NCI-H2196 (cell line): Measurements from ENCODE around the gene KANSL1L.
A peak's percentile ranks its signal among the peaks of the same experiment; 100 is the strongest.
"Not testable (repeated sequence)": the region's sequence is repeated elsewhere in the genome, so short reads cannot be mapped to it uniquely, and the experiment has no call there.

ENCODE experiments used
- DNase-seq: peaks from one replicate; lab custom pipeline; 2025; ENCODE audit not compliant: unreplicated experiment; lab: John Stamatoyannopoulos, UW

KANSL1L gene

DNA sequence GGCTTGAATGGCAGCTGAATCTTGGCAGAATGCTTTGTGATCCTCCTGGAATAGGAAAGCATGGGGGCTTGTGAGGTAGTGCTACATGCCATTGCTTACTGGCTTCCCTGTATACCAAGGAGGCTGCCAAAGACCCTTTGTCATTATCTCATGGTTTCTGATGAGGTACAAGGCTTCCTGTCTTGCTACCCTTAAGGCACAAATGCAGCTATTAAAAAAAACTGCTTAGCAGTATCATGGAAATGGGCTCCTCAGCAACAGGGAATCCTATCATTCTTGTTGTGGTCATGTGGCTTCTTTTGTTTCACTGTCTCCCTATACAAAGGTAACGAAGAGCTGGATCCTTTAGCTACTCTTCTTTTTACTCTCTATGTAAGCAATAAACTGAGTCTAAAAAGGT is 6.6 kb upstream of the KANSL1L start:
- no peak for DNase-seq

DNA sequence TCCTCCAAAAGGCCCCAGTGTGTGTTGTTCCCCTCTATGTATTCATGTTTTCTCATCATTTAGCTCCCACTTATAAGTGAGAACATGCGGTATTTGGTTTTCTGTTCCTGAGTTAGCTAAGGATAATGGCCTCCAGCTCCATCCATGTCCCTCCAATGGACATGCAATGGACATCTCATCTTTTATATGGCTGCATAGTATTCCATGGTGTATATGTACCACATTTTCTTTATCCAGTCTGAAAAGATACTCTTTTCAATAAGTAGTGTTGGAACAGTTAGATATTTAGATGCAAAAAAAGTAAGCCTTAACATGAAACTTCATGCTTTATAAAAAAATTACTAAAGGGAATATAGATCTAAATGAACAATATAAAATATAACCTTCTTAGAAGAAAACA is 5.9 kb upstream of the KANSL1L start:
- not testable (repeated sequence) for DNase-seq

DNA sequence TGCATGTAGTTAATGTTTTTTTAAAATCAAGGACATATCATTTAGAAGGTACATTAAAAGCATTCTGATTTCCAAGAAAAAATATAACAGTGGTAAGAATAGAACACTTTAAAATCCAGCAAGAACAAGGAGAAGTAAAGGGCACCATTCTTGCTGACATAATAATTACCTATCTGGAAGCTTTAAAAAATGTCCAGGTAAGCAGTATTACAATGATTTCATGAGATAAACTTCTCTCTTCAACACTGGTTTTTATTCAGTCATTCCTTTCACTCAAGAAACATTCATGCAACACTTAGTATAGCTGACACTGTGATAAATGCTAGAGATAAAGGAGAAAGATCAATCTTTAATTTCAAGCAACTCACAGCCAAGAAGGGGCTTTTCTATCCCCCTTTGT is 2.9 kb upstream of the KANSL1L start:
- no peak for DNase-seq

DNA sequence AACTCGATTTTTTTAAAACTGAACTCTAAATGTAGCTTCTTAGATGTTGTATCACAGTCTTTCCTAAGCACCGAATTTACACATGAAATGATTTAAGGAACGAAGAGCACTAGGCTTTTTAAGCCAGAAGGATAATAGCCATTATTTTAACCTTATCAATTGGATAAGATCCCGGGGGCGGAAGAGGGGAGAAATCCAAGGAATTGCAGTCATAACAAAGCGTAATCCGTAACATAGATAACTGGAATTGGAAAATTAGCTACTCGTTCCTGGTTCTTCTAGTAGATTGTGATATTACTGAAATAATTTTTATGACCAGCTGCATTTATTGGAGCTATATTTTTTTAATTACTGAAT is 988 bp upstream of the KANSL1L start:
- no peak for DNase-seq

DNA sequence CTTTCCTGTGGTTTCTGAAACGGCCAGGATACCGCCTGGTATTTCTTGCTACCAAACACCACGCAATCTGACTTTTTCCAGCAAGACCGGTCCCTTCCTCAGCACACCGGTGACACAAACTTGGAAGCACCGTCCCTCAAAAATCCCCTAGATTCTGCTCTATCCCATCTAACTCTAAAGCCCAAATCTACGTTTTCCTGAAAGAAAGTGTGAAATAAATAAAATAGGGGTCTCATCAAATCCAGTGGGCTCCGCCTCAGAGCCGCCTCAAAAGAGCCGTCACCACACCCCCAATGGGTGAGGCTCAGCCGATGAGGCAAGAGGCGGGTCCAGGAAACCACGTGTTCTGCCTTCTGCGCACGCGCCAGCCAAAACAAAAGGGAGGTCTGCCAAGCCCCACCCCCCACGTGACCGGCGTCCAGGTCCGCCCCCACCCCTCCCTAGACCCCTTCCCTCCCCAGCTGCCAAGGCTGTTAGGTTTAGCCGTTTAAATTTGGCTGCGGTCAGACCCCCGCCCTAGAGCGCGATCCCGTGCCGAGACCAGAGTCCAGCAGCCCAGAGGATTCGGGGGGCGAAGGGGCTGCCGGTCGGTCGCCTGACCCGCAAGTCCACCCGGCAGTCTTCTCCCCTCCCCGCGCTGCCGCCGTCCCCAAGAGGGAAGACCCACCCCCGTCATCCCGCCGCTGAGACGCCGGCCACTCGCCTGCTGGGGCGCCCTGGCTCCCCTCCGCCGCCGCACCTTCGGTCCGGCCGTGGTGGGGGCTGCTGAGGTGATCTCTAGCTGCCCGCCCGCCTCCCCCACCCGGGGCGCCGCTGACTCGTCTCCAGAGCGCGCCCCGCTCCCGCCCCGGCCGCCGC is 534 bp downstream of the KANSL1L start:
- peak; percentile 91 for DNase-seq

DNA sequence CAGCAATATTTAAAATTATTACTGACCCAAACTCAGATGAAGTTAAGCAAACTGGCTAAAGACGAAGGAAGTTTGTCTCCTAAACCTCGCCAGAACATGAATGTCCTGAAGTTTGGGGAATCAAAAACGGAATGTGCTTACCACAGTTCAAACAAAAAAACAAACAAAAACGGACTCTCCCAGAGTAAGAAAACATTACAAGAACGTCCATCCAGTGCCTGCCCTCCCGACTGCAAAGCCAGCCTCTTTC is 1.1 kb downstream of the KANSL1L start:
- no peak for DNase-seq

DNA sequence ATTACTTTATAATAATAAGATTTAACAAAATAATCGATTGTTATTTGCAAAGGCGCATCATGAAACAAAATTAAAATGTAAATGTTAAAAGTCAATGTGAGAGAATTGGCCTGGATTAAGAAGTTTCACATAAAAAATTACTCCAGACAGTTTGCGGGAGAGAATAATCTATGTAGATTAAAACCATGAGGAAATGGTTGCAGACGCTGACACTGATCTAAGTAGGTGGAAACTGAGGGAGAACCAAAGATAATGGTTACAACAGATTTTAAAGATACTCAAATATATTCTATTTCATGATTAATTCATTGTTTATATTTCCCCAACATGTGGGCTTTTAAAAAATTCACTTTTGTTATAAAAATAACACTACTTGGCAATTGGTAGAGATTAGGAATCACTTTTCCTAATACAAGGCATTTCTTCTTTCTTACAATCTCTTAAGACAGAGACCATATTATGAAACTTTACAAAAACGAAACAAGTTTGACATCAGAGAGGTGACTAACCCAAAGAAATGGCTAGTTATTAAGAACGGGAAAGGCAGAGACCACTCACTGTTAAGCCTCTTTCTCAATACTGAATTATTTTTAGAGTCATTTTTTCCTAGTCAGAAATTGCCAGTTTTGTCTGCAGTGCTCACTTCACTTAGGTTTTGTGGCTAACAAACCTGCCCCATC is 1.6 kb downstream of the KANSL1L start:
- DNase-seq: no peak

DNA sequence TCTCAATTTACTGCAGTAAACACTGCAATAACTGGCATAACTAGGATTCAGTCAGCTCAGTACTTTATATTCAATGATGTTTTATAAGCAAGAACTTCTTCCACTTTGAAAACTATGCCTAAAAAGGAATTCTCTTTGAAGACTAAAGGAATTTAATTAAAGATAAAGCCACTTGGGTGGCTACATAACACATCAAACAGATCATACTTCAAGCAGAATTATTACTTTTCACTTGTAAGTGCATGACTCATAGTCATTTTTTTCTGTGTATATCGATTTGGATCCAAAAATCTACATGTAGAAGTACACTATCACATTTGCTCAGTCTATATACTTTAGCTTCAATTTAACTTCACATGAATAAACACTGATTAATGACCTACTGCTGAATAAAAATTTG is 4.0 kb downstream of the KANSL1L start:
- DNase-seq: no peak

DNA sequence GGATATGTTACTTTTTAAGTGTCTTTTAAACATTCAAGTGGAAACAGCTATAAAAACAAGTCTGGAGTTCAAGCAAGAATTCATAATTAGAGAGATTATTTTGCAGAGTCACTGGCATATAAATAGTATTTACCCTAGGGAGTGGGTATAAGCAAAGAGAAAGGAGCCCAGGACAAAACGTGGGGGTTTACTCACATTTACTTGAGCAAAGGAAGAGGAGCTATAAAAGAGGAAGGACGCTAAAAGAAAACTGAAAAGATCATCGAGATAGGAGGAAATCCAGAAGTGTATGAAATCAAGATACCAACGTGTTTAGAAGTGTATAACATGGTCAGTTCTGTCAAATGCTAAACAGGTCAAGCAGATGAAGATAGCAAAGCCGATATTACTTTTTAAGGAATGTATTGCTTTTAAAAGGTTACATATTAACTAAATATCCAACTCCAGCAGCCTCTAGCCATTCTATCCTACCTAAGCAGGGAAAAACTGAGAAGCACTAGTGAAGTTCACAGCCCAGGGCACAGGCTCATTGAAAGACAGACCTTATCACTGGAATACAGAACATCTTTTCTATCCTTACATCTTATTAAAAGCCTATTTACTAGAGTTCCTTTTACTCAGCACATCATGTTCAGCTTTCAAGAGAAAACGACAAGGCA is 8.6 kb downstream of the KANSL1L start:
- no peak for DNase-seq

DNA sequence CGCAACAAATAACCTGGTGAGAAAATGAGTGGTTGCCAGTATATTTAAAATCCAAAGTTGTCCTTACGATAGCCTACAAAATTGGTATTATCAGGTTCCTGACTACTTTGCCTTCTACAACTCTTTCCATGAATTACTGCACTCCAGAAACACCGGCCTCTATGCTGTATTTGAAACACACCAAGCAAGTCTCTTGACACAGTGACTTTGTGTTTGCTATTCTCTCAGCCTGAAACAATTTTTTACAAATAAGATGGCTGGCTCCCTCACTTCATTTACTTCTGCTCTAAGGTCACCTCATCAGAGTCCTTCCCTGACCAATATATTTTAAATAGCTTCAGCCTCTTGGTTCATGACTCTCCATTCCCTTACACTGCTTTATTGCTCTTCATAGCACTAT is 12.2 kb downstream of the KANSL1L start:
- DNase-seq: no peak

DNA sequence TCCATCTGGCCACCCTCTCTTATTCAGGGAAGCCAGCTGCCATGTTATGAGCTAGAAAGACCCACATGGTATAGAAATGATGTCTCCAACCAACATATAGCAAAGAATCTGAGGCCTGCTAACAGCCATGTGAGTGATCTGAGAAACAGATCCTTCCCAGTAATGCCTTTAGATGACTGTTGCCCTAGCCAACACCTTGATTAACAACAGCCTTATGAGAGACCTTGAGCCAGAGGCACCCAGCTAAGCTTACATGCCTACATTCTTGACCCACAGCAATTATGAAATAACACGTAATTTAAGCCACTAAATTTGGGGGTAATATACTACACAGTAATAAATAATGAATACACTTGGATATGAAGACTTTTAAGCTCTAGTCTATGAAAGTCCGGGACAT is 13.0 kb downstream of the KANSL1L start:
- no peak for DNase-seq

DNA sequence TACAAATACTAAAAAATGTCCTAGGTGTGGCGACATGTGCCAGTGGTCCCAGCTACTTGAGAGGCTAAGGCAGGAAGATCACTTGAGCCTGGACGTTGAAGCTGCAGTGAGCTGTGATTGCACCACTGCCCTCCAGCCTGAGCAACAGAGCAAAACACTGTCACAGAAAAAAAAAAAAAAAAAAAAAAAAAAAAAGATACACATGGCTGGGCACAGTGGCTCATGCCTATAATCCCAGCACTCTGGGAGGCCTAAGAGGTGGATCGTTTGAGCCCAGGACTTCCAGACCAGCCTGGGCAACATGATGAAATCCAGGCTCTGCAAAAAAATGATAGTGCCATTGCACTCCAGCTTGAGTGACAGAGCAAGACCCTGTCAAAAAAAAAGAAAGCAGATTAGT is 13.7 kb downstream of the KANSL1L start:
- DNase-seq: no peak

DNA sequence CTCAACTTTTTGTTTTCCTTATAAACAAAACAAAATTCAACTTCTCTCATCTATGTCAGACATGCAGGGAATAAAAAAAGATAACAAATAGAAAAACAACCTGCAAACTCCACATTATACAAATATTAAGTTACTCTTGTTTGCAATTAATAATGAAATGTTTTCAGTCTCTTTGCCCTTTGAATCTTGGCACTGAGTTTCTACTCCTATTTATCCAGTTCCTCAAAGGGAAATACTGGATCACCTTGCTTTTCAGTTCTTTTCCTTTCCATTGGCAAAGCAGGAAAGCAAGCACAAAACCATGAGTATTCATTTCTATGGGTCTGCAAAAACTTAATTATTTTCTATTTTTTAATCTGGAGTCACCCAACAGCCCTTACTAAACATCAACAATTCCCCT is 23.6 kb downstream of the KANSL1L start:
- no peak for DNase-seq

DNA sequence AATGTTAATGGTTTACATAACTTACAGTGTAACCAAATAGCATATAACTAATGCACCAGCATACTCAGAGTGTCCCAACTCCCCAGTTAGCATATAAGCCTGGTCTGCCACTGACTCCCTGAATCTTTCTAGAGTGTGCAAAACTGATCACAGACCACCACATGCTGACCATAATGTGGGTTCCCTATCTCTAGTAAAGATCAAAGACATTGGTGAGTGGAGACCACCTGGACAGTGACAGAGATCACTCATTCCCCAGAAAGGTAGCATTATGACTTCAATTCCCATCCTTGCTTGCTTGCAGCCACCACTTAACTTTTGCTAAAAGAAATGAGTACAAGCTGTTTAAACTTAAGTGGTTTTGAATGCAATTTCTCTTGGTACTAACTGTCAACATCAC is 39.0 kb downstream of the KANSL1L start:
- DNase-seq: no peak

DNA sequence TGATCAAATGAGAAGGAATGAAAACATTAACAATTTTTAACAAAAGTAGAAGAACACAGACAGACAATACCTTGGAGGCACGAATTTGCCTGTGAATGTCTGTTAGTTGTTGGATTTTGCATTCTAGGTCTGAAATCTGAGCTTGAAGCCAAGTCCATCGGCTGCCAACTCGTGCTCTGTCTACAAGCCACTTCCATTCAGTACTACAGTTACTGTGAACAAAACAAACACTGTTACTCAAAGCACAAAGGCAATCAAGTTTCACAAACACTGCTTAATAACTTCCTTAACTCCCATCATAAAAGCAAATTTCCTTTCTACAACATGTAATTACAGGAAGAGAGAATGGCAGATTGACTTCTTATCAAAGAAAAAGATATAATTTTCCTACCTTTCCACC is 42.2 kb downstream of the KANSL1L start:
- peak; percentile 45 for DNase-seq

DNA sequence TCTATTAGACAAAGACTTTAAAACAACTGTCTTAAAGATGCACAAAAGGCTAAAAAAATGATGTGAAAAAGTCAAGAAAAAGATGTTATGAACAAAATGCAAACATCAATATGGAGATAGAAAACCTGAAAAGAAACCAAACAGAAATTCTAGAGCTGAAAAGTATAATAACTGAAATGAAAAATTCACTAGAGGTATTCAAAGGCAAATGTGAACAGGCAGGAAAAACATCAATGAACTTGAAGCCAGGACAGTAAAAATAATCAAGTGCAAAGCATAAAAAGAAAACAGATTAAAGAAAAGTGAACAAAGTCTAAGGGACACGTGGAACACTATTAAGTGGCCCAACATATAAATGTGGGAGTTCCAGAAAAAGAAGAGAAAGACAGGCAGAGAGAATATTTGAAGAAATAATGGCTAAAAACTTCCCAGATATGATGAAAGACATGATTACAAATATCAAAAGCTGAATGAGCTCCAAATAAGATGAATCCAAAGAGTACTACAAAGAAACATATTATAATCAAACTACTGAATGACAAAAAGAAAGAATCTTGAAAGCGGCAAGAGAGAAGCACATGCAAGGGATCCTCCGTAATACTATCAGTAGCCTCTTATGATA is 57.5 kb downstream of the KANSL1L start:
- no peak for DNase-seq

DNA sequence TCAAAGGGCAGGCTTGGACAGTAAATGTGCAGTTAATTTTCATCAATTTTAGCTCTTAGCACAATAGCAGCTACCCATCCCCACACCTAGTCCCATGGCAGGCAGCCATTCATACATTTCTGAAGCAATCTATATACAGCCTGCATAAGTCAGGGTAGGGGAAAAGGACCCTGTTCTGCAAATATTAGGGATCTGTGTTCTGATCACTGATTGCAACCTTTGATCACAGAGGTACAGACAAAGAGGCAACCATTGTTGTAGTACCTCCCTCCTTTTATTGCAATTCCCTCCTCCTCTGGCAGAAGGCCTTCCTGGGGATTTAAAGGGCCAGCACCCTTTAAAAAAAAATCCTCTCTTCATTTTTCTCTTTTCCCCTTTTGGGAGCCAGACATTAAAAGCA is 58.3 kb downstream of the KANSL1L start:
- DNase-seq: no peak

DNA sequence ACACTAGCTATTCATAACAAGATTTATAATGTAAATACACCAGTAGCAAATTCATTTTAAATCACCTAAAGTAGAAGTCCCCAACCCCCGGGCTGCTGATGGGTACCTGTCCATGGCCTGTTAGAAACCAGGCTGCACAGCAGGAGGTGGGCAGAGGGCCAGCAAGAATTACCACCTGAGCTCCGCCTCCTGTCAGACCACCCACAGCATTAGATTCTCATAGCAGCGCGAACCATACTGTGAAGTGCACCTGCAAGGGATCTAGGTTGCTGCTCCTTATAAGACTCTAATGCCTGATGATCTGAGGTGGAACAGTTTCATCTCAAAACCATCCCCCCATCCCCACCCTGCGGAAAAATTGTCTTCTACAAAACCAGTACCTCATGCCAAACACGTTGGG is 71.3 kb downstream of the KANSL1L start:
- no peak for DNase-seq

DNA sequence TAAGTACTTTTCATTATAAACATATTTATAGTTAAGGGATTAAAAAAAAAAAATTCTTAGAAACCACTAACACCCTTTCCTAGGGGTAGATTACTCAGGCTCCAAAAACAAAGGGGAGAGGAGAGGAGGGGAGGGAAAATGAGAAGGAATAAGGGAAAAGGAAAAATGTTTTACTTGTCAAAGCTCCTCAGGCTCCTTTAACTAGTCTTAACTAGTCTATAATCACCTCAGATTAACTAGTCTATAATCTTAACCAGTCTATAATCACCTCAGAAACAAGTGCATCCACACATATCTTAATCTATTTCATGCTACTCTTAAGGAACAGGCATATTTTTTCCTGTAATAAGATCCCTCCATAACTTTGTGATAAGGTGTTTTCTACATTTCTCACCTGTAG is 76.4 kb downstream of the KANSL1L start:
- no peak for DNase-seq

DNA sequence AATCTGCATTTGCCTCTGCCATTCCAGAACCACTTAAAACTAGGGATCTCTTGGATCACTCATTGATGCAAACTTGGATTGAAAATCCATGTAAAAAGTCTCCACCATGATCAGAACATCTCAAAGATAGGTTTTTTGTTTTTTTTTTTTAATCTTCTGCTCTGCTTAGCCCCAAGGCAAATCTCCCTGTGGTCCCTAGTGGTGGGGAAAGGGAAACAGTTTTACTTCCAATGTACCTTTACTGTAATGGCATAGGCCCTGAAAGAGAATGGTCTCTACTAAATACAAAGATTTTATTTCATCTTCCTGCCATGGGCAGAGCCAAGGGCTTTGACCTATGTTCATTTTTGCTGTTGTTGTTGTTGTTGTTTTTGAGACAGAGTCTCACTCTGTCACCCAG is 78.4 kb downstream of the KANSL1L start:
- DNase-seq: no peak

DNA sequence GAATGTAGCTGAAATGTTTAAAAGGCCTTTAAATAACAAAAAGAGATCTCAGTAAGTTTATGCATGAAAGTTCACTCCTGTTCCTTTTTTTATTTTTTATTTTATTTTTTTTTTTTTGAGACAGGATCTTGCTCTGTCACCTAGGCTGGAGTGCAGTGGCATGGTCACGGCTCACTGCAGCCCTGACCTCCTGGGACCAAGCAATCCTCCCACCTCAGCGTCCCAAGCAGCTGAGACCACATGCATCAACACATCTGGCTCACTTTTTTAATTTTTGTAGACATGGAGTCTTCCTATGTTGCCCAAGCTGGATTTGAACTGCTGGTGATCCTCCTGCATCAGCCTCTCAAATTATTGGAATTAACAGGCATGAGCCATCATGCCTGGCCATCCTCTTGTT is 84.3 kb downstream of the KANSL1L start:
- DNase-seq: no peak

DNA sequence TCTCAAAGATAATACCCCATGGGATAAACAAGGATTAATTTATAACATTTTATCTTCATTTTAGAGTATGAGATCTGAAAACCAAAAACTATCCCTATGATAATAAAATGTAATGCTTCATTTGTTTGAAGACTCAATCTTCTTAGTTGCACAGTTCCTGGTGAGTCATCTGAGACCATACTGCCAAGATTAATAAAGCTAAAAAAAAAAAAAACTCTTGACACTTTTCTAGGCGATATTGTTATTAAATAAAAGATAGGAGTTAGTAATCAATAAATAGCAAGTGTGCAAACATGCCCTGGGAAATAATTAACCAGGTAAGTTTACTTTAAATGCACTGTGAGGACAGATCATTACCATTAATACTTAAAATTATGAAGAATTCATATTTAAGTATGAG is 84.9 kb downstream of the KANSL1L start:
- DNase-seq: no peak
